K562 (cell line): ENCODE data around the gene MEF2D. TPM values are rescaled to one million over a fixed set of nuclear protein-coding genes. Genes with fewer than 3 reads are reported as not detected.

Experiments used
- CC2D1A ChIP-seq: fragments of 450-650 bp; IDR thresholded peaks from 2 replicates; pipeline ENCODE4 v1.6.1; 2017; ENCODE audit warnings: mild to moderate bottlenecking
- DNMT1 ChIP-seq: fragments of 450-650 bp; IDR thresholded peaks from 2 replicates; pipeline ENCODE4 v1.6.1; 2016; ENCODE audit warnings: antibody characterized with exemption, mild to moderate bottlenecking
- HINFP ChIP-seq: fragments of 450-650 bp; conservative IDR thresholded peaks from 2 replicates; pipeline ENCODE4 v1.6.1; 2016; ENCODE audit warnings: missing genetic modification characterization, low read depth, mild to moderate bottlenecking, control low read depth, missing compliant biosample characterization
- MNT ChIP-seq, 2 experiments: fragments of 450-650 bp; conservative IDR thresholded peaks; 2 replicates each; pipeline ENCODE4 v1.6.1; 2017; ENCODE audit warnings: mild to moderate bottlenecking in 2 of 2, moderate library complexity in 2 of 2
- NKRF ChIP-seq: fragments of 450-650 bp; IDR thresholded peaks from 2 replicates; pipeline ENCODE4 v1.6.1; 2016; ENCODE audit warnings: borderline replicate concordance
- POLR2AphosphoS5 ChIP-seq: IDR thresholded peaks from 2 replicates; pipeline ENCODE4 v1.6.1; 2011; ENCODE audit warnings: mild to moderate bottlenecking, low read depth, low read length, moderate library complexity; ENCODE audit not compliant: control insufficient read depth, insufficient read depth
- RHOXF2B ChIP-seq: fragments of 250-450 bp; sonication (Bioruptor Pico); conservative IDR thresholded peaks from 2 replicates; pipeline ENCODE4 v1.5.1; 2021
- TEAD1 ChIP-seq, 2 experiments: fragments of 450-650 bp in 1 of 2; sonication (generic) in 1 of 2; formaldehyde crosslinking; IDR thresholded peaks; 2 replicates each; pipeline versions ENCODE4 v1.4.0 to v1.8.0; 2020 to 2022; ENCODE audit warnings: mild to moderate bottlenecking in 2 of 2, missing genetic modification reagents in 1 of 2
- XRCC4 ChIP-seq: IDR thresholded peaks from one replicate; pipeline ENCODE4 v1.6.1; 2011; ENCODE audit not compliant: insufficient read depth, insufficient read length; ENCODE audit errors: extremely low read depth
- ZNF507 ChIP-seq: conservative IDR thresholded peaks from 2 replicates; pipeline ENCODE4 v1.6.1; 2017; ENCODE audit warnings: missing genetic modification characterization, missing compliant biosample characterization
- ZNF551 ChIP-seq: fragments of 250-450 bp; sonication (Bioruptor Pico); IDR thresholded peaks from 2 replicates; pipeline ENCODE4 v1.5.0; 2021; ENCODE audit warnings: mild to moderate bottlenecking, moderate library complexity
- ZNF589 ChIP-seq: fragments of 200-800 bp; sonication (Bioruptor generic); IDR thresholded peaks from 2 replicates; pipeline ENCODE4 v1.6.1; 2016; ENCODE audit warnings: low read depth, missing genetic modification characterization, missing compliant biosample characterization
- polyA plus RNA-seq, 8 experiments: library from polyadenylated mRNA; depleted of rRNA in 4 of 8; stranded (reverse) in 5 of 8; unstranded in 3 of 8; fragments of >200 nt; fragmentation: Nextera tagmentation in 2 of 8; fragmentation: Illumina TruSeq in 1 of 8; extraction: Ambion mirVana in 2 of 8; extraction: Trizol in 1 of 8; gene quantifications; 2 replicates each; pipeline versions ENCODE4 v1.2.1 to v1.2.3, GENCODE V29; 2011 to 2014; ENCODE audit warnings: inconsistent platforms in 1 of 8, missing spikeins in 1 of 8
- total RNA-seq, 7 experiments: library from RNA; depleted of rRNA in 6 of 7; stranded (reverse); fragments of >200 nt in 6 of 7; fragmentation: Illumina TruSeq in 2 of 7; extraction: Trizol in 2 of 7; gene quantifications; 2 replicates each; pipeline versions ENCODE4 v1.2.1 to v1.2.3, GENCODE V29; 2011 to 2021; ENCODE audit warnings: low replicate concordance in 1 of 7
- TF ChIP-seq, protein P1 (sequence below): sonication (generic); formaldehyde crosslinking; IDR thresholded peaks from 2 replicates; pipeline ENCODE4 v1.8.0; 2022; ENCODE audit warnings: missing genetic modification reagents, mild to moderate bottlenecking, borderline replicate concordance
- TF ChIP-seq, protein P2 (sequence below), 2 experiments: fragments of 450-650 bp in 1 of 2; IDR thresholded peaks; 2 replicates each; pipeline ENCODE4 v1.6.1; 2011 to 2017; ENCODE audit warnings: low read depth in 2 of 2, antibody characterized with exemption in 1 of 2, borderline replicate concordance in 1 of 2, low read length in 1 of 2, mild to moderate bottlenecking in 1 of 2, mixed read lengths in 1 of 2; ENCODE audit not compliant: control insufficient read depth in 1 of 2

MEF2D gene
- total and polyA plus RNA-seq, 9 of the 15 experiments (the other 6 are each of a cell fraction or from before 2014, with no cell fraction given), result 0.10 to 19.5 (median 2.6) TPM

DNA sequence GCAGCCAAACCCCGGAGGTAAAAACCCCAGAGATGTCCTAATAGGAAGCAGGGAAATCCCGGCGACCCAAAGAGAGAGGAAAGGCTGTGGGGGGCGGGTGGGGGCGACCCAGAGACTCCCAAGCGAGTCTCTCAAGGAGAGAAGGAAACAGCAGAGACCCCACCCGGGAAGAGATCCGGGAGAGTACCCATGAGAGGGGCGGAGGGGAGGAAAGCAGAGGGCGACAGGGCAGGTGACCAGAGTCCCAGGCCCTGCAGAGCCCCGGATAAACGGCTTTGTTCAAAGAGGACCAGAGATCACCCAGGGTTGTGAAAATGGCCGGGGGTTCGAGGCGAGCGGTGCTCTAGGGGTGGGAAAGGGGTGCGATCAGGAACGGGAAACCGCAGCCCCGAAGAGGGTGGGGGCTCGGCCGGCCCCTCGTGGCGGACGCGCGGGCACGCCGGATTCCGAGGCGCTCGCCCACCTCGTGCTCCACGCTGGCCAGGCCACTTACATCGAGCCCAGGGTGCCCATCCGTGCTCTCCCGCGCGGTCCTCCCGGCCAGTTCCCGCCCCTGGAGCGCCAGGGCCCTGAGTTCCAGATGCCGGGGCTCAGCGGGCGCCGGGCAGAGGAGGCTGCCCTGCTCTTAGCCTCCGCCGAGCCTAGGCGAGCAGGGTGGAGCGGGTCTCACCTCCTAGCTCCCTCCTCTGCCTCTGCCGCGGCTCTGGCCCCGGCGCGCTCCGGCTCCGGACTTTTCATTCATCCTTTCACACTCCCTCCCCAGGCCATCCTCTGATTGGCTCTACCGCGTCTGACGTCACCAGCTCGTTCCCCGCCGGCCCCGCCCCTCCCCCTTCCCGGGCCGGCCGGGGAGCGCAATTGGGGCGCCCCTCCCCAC is 79.3 kb downstream of the MEF2D start (continued):
- TF ChIP-seq, protein P1, sequence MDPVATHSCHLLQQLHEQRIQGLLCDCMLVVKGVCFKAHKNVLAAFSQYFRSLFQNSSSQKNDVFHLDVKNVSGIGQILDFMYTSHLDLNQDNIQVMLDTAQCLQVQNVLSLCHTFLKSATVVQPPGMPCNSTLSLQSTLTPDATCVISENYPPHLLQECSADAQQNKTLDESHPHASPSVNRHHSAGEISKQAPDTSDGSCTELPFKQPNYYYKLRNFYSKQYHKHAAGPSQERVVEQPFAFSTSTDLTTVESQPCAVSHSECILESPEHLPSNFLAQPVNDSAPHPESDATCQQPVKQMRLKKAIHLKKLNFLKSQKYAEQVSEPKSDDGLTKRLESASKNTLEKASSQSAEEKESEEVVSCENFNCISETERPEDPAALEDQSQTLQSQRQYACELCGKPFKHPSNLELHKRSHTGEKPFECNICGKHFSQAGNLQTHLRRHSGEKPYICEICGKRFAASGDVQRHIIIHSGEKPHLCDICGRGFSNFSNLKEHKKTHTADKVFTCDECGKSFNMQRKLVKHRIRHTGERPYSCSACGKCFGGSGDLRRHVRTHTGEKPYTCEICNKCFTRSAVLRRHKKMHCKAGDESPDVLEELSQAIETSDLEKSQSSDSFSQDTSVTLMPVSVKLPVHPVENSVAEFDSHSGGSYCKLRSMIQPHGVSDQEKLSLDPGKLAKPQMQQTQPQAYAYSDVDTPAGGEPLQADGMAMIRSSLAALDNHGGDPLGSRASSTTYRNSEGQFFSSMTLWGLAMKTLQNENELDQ (CRISPR knock-in tag), result no peak
- TF ChIP-seq ZNF551 (CRISPR knock-in tag) (no peak), TEAD1 (CRISPR knock-in tag; IDR thresholded peaks at IDR 0.05) (peak in 1 of 2 experiments; percentile 89; a peak in 1 of 4 replicates), XRCC4 (no peak), MNT (conservative IDR thresholded peaks at IDR 0.05) (no peak; a peak in 1 of 4 replicates), RHOXF2B (CRISPR knock-in tag) (no peak), NKRF (no peak), DNMT1 (no peak), ZNF589 (no peak), CC2D1A (no peak), ZNF507 (tag) (no peak), POLR2AphosphoS5 (no peak), HINFP (tag) (no peak)
- TF ChIP-seq, protein P2, sequence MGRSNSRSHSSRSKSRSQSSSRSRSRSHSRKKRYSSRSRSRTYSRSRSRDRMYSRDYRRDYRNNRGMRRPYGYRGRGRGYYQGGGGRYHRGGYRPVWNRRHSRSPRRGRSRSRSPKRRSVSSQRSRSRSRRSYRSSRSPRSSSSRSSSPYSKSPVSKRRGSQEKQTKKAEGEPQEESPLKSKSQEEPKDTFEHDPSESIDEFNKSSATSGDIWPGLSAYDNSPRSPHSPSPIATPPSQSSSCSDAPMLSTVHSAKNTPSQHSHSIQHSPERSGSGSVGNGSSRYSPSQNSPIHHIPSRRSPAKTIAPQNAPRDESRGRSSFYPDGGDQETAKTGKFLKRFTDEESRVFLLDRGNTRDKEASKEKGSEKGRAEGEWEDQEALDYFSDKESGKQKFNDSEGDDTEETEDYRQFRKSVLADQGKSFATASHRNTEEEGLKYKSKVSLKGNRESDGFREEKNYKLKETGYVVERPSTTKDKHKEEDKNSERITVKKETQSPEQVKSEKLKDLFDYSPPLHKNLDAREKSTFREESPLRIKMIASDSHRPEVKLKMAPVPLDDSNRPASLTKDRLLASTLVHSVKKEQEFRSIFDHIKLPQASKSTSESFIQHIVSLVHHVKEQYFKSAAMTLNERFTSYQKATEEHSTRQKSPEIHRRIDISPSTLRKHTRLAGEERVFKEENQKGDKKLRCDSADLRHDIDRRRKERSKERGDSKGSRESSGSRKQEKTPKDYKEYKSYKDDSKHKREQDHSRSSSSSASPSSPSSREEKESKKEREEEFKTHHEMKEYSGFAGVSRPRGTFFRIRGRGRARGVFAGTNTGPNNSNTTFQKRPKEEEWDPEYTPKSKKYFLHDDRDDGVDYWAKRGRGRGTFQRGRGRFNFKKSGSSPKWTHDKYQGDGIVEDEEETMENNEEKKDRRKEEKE (IDR thresholded peaks at IDR 0.05; ENCODE audit: borderline replicate concordance in 1 of 2, control insufficient read depth in 1 of 2, low read depth in 2 of 2, low read length in 1 of 2), result no peak
